NCI-H82 treated with DMSO at 0.1 percent for 48 hours (cell line): Measurements from ENCODE around the gene SHISA3.
A peak's percentile ranks its signal among the peaks of the same experiment; 100 is the strongest.
"Not testable (repeated sequence)": the region's sequence is repeated elsewhere in the genome, so short reads cannot be mapped to it uniquely, and the experiment has no call there.

Experiments
- DNase-seq: peaks from one replicate; lab custom pipeline; 2025; ENCODE audit not compliant: unreplicated experiment; lab: John Stamatoyannopoulos, UW

Gene SHISA3

GRCh38 chr4:42396752-42397634 is at the start of gene SHISA3:
SHISA3 (plus strand) TSS chr4:42397488; CDS start chr4:42398057, 569 bp downstream.
- DNase-seq, result peak; percentile 5

- DNase-seq, result no peak
These were observed 49.0 kb upstream of the SHISA3 start for GRCh38 chr4:42348247-42348646.

- DNase-seq, result no peak
These were observed 48.6 kb upstream of the SHISA3 start for GRCh38 chr4:42348692-42349091.

GRCh38 chr4:42350611-42351182 is 46.6 kb upstream of the SHISA3 start:
- no peak for DNase-seq

- no peak for DNase-seq
These were observed 45.2 kb upstream of the SHISA3 start for GRCh38 chr4:42352049-42352448.

GRCh38 chr4:42357325-42357724 is 40.0 kb upstream of the SHISA3 start:
- DNase-seq, result no peak

- DNase-seq, result no peak
These were observed 37.6 kb upstream of the SHISA3 start for GRCh38 chr4:42359711-42360110.

GRCh38 chr4:42360256-42360669 is 37.0 kb upstream of the SHISA3 start:
- DNase-seq, result no peak

GRCh38 chr4:42361456-42361855 is 35.8 kb upstream of the SHISA3 start:
- no peak for DNase-seq

GRCh38 chr4:42362591-42362990 is 34.7 kb upstream of the SHISA3 start:
- no peak for DNase-seq

GRCh38 chr4:42363614-42364013 is 33.7 kb upstream of the SHISA3 start:
- DNase-seq, result no peak

- DNase-seq, result no peak
These were observed 32.8 kb upstream of the SHISA3 start for GRCh38 chr4:42364266-42365053.

- DNase-seq, result no peak
These were observed 30.3 kb upstream of the SHISA3 start for GRCh38 chr4:42366959-42367358.

- no peak for DNase-seq
These were observed 27.8 kb upstream of the SHISA3 start for GRCh38 chr4:42369489-42369888.

GRCh38 chr4:42371305-42372252 is 25.7 kb upstream of the SHISA3 start:
- DNase-seq, result no peak

- DNase-seq, result not testable (repeated sequence)
These were observed 25.0 kb upstream of the SHISA3 start for GRCh38 chr4:42372303-42372702.

- DNase-seq, result no peak
These were observed 19.8 kb upstream of the SHISA3 start for GRCh38 chr4:42377497-42377896.

- no peak for DNase-seq
These were observed 15.6 kb upstream of the SHISA3 start for GRCh38 chr4:42381666-42382065.

GRCh38 chr4:42385516-42385915 is 11.8 kb upstream of the SHISA3 start:
- no peak for DNase-seq

- no peak for DNase-seq
These were observed 6.5 kb upstream of the SHISA3 start for GRCh38 chr4:42390622-42391354.
